ENCODE data around the gene SLC28A2. TPM values are rescaled to one million over a fixed set of nuclear protein-coding genes. Genes with fewer than 3 reads are reported as not detected.

The SLC28A2 gene
- polyA plus RNA-seq, 1 donor, result 0.37 TPM

Other genes with a start within 250 kb of the SLC28A2 start
- 7.7 TPM for gene SORD, start 229.0 kb upstream of the SLC28A2 start, polyA plus RNA-seq (ENCODE audit: insufficient read length)
- 0.13 TPM for gene DUOX2, start 138.1 kb upstream of the SLC28A2 start, polyA plus RNA-seq (ENCODE audit: insufficient read length)
- not detected for gene DUOXA2, start 137.9 kb upstream of the SLC28A2 start, polyA plus RNA-seq (ENCODE audit: insufficient read length)
- gene DUOXA1, start 122.4 kb upstream of the SLC28A2 start, polyA plus RNA-seq (ENCODE audit: insufficient read length), result 0.28 TPM
- gene DUOX1, start 122.2 kb upstream of the SLC28A2 start, polyA plus RNA-seq (ENCODE audit: insufficient read length), result 1.8 TPM
- 7.9 TPM for gene SHF, start 64.3 kb upstream of the SLC28A2 start, polyA plus RNA-seq (ENCODE audit: insufficient read length)
- gene GATM, start 126.3 kb downstream of the SLC28A2 start, polyA plus RNA-seq (ENCODE audit: insufficient read length), result 304 TPM